ENCODE results near the gene VPS13D.

GRCh38 chr1:12315146-12315545 lies 85.3 kb downstream of the VPS13D start:
- TF ChIP-seq CTCF (IDR thresholded peaks at IDR 0.05) (no peak), POLR2A (IDR thresholded peaks at IDR 0.05) (no peak)

Data from Peyer's patch (tissue), 4 donors.